Panc1 (cell line): ENCODE results near the gene IGDCC3. TPM values are rescaled to one million over a fixed set of nuclear protein-coding genes. Genes with fewer than 3 reads are reported as not detected.

Source experiments
- ATAC-seq: fragments of 200-7000 bp; cut with Tn5 transposase; 2 replicates; pipeline ENCODE4 v1.9.1; 2020; ENCODE audit warnings: mild to moderate bottlenecking, moderate library complexity
- BruUV-seq: library from RNA; stranded (reverse); fragments of 400-500 nt; replicated peaks from 2 replicates; lab custom pipeline; 2021; lab: Mats Ljungman, UMichigan
- CTCF ChIA-PET: fragments of 300-600 bp; sonication (Branson Sonifier 250); formaldehyde crosslinking; loops from one replicate; lab custom pipeline; 2022; ENCODE audit warnings: antibody characterized with exemption; lab: Charles Lee
- POLR2A ChIA-PET: fragments of 300-600 bp; sonication (Branson Sonifier 250); formaldehyde crosslinking; loops from one replicate; lab custom pipeline; 2022; ENCODE audit warnings: antibody characterized with exemption; lab: Charles Lee
- DNase-seq: peaks from one replicate; pipeline ENCODE4 v3.0.0-alpha.2; 2010; ENCODE audit warnings: low read depth, low spot score
- H3K27ac ChIP-seq: 2 replicates; pipeline ENCODE4 v1.5.1; 2011; ENCODE audit warnings: mild to moderate bottlenecking, low read length, inconsistent platforms
- H3K27me3 ChIP-seq: fragments of 200-500 bp; sonication (Bioruptor generic); 2 replicates; pipeline ENCODE4 v1.6.0; 2014; ENCODE audit warnings: low read length, inconsistent platforms; ENCODE audit not compliant: control insufficient read depth, insufficient read depth
- H3K36me3 ChIP-seq: fragments of 200-500 bp; sonication (Bioruptor generic); 2 replicates; pipeline ENCODE4 v1.5.1; 2014; ENCODE audit warnings: inconsistent platforms, mild to moderate bottlenecking, low read length, moderate library complexity; ENCODE audit not compliant: control insufficient read depth, insufficient read depth
- H3K4me1 ChIP-seq: 2 replicates; pipeline ENCODE4 v1.5.1; 2011; ENCODE audit warnings: inconsistent platforms, mild to moderate bottlenecking, low read length, moderate library complexity; ENCODE audit not compliant: control insufficient read depth, insufficient read depth
- H3K4me3 ChIP-seq, 2 experiments: 2 replicates each; pipeline ENCODE4 v1.5.1; 2011 to 2012; ENCODE audit warnings: low read depth in 2 of 2, low read length in 2 of 2, mild to moderate bottlenecking in 2 of 2, inconsistent platforms in 1 of 2, moderate library complexity in 1 of 2
- H3K9me3 ChIP-seq: fragments of 200-500 bp; sonication (Bioruptor generic); 2 replicates; pipeline ENCODE4 v1.5.1; 2014; ENCODE audit warnings: low read depth, mild to moderate bottlenecking, inconsistent platforms, low read length, moderate library complexity; ENCODE audit not compliant: control insufficient read depth, insufficient read depth
- POLR2AphosphoS5 ChIP-seq: IDR thresholded peaks from 2 replicates; pipeline ENCODE4 v1.6.1; 2012; ENCODE audit warnings: mild to moderate bottlenecking, low read depth, low read length, moderate library complexity
- SIN3A ChIP-seq: IDR thresholded peaks from 2 replicates; pipeline ENCODE4 v1.6.1; 2012; ENCODE audit warnings: low read depth, mild to moderate bottlenecking, low read length, moderate library complexity, borderline replicate concordance; ENCODE audit not compliant: insufficient read depth
- TCF7L2 ChIP-seq: IDR thresholded peaks from 2 replicates; pipeline ENCODE4 v1.6.1; 2011; ENCODE audit warnings: mild to moderate bottlenecking, low read depth, low read length, inconsistent platforms
- in situ Hi-C: cut with HindIII; loops from 2 replicates; pipeline ENCODE4 v1.10.0; 2016; ENCODE audit warnings: low sequenced_read_pairs, low pct_unique_long_range_greater_than_20kb
- intact Hi-C: fragments of 100-400 bp; cut with micrococcal nuclease; formaldehyde crosslinking; loops from one replicate; pipeline ENCODE4 v1.10.0; 2022; ENCODE audit not compliant: unreplicated experiment
- total RNA-seq: library from RNA; stranded (reverse); gene quantifications from one replicate; pipeline ENCODE4 v1.2.1, GENCODE V29; 2021; ENCODE audit not compliant: unreplicated experiment
- TF ChIP-seq, protein P1 (sequence below), 2 experiments: IDR thresholded peaks; 2 replicates each; pipeline ENCODE4 v1.6.1; 2011 to 2012; ENCODE audit warnings: low read depth in 2 of 2, control low read depth in 1 of 2, low read length in 1 of 2, mild to moderate bottlenecking in 1 of 2, moderate library complexity in 1 of 2; ENCODE audit not compliant: insufficient read depth in 1 of 2
- TF ChIP-seq, protein P2 (sequence below): fragments of 450-650 bp; IDR thresholded peaks from 2 replicates; pipeline ENCODE4 v1.5.1; 2017; ENCODE audit warnings: mild to moderate bottlenecking

IGDCC3 gene
- total RNA-seq, 1 experiment from 2014 or later, result 0.18 TPM

DNA sequence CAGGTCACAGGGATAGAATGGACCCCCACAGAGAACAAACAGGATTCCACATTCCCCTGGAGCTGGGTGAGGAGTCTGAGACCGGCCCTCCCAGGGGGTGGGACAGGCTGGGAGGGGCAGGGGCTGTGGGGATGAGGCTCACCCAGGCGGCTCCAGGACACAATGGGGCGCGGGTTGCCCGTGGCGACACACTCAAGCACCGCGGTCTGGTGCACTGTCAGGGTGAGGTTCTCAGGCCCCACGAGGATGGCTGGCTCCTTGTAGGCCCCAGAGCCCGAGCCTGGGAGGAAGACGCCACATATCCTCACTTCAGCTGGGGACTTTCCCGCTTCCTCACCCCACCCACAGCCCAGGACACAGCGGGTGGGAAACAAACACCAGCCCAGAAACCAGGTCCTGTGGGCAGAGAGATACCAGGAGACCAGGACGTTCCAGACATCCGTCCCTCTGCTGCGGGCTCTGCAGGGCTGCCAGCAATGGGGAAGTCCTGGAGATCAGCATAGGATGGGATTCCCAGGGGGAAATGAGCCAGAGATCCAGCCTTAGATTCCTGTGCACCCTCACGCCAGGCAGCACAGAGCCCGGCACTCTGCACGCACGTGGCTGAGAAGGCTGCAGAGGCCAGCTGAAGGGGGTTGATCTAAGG is 43.1 kb downstream of the IGDCC3 start:
- POLR2A ChIA-PET, result no interaction called here
- Histone ChIP-seq H3K27ac (no peak overlapping the region), H3K9me3 (no peaks in the 10 kb centered on the region), H3K27me3 (no peaks in the 10 kb centered on the region), H3K4me3 (no peak overlapping the region), H3K4me1 (no peaks in the 10 kb centered on the region), H3K36me3 (no peaks in the 10 kb centered on the region)
- DNase-seq (no peak), ATAC-seq (no peak)
- intact Hi-C loops, result no loop called here
- in situ Hi-C loops, result no loop called here
- BruUV-seq, result no TSS peak
- TF ChIP-seq TCF7L2 (no peak), SIN3A (no peak), POLR2AphosphoS5 (no peak)
- TF ChIP-seq, protein P1, sequence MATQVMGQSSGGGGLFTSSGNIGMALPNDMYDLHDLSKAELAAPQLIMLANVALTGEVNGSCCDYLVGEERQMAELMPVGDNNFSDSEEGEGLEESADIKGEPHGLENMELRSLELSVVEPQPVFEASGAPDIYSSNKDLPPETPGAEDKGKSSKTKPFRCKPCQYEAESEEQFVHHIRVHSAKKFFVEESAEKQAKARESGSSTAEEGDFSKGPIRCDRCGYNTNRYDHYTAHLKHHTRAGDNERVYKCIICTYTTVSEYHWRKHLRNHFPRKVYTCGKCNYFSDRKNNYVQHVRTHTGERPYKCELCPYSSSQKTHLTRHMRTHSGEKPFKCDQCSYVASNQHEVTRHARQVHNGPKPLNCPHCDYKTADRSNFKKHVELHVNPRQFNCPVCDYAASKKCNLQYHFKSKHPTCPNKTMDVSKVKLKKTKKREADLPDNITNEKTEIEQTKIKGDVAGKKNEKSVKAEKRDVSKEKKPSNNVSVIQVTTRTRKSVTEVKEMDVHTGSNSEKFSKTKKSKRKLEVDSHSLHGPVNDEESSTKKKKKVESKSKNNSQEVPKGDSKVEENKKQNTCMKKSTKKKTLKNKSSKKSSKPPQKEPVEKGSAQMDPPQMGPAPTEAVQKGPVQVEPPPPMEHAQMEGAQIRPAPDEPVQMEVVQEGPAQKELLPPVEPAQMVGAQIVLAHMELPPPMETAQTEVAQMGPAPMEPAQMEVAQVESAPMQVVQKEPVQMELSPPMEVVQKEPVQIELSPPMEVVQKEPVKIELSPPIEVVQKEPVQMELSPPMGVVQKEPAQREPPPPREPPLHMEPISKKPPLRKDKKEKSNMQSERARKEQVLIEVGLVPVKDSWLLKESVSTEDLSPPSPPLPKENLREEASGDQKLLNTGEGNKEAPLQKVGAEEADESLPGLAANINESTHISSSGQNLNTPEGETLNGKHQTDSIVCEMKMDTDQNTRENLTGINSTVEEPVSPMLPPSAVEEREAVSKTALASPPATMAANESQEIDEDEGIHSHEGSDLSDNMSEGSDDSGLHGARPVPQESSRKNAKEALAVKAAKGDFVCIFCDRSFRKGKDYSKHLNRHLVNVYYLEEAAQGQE (IDR thresholded peaks at IDR 0.05; ENCODE audit: insufficient read depth in 1 of 2, low read depth in 2 of 2, low read length in 1 of 2), result no peak
- TF ChIP-seq, protein P2, sequence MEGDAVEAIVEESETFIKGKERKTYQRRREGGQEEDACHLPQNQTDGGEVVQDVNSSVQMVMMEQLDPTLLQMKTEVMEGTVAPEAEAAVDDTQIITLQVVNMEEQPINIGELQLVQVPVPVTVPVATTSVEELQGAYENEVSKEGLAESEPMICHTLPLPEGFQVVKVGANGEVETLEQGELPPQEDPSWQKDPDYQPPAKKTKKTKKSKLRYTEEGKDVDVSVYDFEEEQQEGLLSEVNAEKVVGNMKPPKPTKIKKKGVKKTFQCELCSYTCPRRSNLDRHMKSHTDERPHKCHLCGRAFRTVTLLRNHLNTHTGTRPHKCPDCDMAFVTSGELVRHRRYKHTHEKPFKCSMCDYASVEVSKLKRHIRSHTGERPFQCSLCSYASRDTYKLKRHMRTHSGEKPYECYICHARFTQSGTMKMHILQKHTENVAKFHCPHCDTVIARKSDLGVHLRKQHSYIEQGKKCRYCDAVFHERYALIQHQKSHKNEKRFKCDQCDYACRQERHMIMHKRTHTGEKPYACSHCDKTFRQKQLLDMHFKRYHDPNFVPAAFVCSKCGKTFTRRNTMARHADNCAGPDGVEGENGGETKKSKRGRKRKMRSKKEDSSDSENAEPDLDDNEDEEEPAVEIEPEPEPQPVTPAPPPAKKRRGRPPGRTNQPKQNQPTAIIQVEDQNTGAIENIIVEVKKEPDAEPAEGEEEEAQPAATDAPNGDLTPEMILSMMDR, result no peak
- CTCF ChIA-PET, result no interaction called here

DNA sequence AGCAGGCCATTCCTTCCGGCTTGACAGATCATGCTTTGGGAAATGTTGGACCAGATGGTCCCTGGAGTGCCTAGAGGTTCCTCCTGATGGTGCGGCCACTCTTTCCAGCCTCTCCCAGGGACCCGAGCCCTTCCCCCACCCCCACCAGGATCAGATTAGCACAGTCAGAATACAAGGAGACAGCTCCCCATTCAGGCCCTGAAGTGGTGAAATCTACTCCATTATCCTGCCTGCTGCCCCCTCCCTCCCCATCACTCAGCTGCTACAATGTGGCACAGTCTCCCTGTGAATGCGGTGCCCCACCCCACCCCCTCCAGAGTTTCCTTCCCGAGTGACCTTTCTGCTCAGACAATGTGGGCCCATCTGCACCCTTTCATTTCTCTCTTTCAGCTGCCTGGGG is 43.9 kb downstream of the IGDCC3 start:
- no peak for ATAC-seq
- no peaks in the 10 kb centered on the region for H3K27me3 ChIP-seq
- POLR2A ChIA-PET, result no interaction called here

More for the DNA sequence above, 43.9 kb downstream of the IGDCC3 start:
- no peak overlapping the region for H3K27ac ChIP-seq
- intact Hi-C loops (no loop called here), in situ Hi-C loops (no loop called here)
- H3K4me3 ChIP-seq, result no peak overlapping the region
- CTCF ChIA-PET, result no interaction called here
- no peak for DNase-seq
- H3K4me1 ChIP-seq, result no peaks in the 10 kb centered on the region
- BruUV-seq, result no TSS peak
- no peaks in the 10 kb centered on the region for H3K36me3 ChIP-seq
- H3K9me3 ChIP-seq, result no peaks in the 10 kb centered on the region
- TF ChIP-seq, protein P1 (IDR thresholded peaks at IDR 0.05; ENCODE audit: insufficient read depth in 1 of 2, low read depth in 2 of 2, low read length in 1 of 2), result no peak
- TF ChIP-seq POLR2AphosphoS5 (no peak), TCF7L2 (no peak), SIN3A (no peak)
- TF ChIP-seq, protein P2, result no peak
